HL-60/S4 treated with retinoic acid at 250 ng/mL for 4 days and 3 days (cell line): ENCODE results near the gene UBL4A.

ENCODE experiments used
- in situ Hi-C: fragments of 300-500 bp; cut with MboI; formaldehyde crosslinking; loops from 2 replicates; pipeline ENCODE4 v1.7.0; 2022; ENCODE audit warnings: low sequenced_read_pairs

Gene UBL4A

DNA sequence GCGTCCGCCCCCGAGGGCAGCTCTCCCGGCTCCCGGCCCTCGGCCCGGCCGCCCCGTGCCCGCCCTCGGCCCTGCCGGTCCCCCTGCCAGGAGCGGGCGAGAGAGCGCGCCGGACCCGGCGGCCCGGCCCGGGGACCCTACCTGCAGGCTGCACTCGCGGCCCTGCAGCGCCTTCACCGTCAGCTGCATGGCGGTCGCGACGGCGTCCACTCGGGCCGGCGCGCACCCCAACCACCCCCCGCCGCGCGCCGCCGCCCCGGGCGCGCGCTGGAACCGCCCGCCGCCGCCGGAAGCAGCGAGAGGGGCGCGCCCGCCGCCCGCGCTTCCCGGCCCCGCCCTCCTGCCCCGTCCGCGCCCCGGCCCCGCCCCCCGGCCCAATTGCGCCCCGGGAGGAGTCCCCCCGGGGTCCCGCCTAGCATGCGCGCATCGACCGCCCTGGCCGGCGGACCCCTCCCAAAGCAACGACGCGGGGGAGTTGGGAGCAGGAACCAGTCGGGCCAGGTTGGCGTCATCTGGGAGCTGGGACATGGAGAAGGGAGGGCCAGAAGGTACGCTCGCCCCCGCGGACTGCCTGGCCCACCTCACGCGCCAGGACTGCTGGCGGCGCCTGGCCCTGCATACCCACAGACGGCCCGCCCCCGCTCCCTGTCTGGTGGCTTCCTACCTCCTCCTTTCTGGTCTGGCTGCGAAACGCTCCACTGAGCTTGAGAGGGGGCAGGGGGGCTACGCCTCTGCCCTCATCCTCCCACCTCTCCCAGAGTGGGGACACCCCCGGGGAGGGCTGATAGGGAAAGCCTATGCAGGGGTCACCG is at the start of gene UBL4A:
Gene UBL4A (minus strand): TSS at position 220 of the 812 bp plus-strand sequence. CDS start 31 bp downstream, at position 189.
- in situ Hi-C loops, result no loop called here

DNA sequence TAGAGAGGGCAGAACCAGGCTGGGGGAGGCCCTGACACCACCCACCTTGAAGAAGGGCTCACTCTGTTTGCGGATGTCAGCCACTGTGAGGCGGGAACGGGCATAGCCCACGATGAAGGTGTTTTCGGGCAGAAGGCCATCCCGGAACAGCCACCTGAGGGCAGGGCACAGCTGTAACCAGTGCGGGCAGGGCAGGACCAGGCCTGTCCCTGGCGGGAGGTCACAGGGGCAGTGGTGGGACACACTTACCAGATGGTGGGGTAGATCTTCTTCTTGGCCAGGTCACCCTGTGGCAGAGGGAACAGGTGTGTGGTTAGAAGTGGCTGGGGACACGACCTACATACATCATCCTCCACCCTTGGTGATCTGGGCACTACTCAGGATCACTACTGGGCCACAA is 49.5 kb upstream of the UBL4A start:
- in situ Hi-C loops, result no loop called here

DNA sequence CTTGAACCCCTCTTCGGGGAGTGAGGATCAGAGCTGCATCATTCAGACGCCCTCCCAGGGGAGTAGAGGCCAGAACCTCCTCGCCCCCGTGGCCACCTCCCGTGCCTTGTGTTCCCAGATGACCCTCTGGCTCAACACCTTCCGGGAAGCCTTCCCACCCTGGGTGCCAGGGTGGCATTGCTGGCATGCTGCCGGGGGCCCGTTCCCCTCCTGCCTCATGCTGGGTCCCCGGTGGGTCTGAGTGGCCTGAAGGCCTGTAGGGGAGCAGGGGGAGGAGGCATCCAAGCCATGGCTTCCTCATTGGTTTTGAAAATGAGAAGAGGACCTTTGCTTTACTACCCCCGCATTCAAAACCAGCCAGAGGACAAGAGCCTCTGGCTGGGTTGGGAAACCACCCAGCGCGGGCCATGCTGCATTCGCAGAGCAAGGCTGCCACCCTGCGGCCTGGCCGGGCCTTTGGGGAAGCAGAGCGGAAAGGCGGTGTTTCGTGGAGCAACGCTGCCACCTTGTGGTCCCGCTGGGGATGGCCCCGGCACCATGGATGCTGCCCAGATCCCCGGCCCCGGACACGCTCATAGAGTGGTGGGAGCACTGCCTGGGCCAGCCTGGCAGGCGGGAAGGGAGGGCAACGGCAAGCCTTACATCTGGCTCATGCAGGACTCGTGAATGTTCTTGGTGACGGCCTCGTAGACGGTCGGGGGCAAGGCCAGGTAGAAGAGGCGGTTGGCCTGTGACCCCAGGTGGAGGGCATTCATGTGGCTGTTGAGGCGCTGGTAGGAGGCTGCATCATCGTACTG is 48.3 kb upstream of the UBL4A start:
- in situ Hi-C loops, result no loop called here

DNA sequence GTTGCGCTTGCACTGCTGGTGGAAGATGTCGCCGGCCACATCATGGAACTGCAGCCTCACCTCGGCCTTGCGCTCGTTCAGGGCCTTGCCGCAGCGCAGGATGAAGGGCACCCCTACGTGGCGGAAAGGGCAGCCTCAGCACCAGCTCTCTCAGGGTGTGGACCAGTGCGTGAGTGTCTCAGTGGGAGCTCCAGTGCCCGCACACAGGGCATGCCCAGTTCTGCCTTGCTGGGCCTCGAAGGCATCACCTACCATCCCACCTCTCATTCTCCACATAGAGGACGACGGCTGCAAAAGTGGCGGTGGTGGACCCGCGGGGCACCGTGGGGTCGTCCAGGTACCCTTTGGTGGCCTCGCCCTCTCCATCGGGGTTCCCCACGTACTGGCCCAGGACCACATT is 46.3 kb upstream of the UBL4A start:
- in situ Hi-C loops, result no loop called here

DNA sequence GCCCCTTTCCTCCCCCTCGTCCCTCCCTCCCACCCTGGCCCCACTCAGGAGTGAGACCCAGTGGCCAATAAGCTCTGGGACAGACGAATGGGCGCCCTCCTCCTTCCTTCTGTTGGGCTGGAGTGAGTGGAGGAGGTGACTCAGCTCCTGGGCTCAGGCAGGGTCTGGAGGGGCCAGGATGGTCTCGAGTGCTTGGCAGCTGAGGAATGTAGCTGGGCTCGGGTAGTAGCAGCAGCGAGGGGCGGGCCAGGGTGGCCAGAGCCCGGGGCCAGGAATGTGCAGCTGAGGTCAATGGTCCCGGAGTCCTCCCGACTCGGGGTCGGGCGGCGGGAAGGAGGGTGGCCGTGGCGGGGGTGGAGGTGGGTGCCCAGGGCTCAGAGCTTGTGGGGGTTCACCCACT is 45.2 kb upstream of the UBL4A start:
- in situ Hi-C loops, result no loop called here

DNA sequence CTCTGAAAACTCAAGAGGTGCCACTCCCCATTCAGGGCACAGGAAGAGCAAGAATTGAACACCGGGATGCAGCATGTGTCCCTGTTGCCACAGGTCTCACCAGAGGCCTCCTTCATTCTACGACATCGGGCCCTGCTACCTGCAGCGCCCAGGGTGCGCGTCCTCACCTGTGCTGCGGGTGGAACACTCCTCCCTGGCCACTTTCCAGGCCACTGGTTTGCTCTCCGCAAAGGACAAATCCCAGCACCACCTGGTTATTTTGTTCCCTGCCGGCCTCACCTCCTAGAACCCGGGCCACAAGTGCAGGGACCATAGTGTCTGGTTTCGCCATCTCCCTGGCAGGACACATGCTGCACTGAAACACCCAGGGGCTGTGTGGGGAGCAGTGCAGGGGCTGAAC is 43.9 kb upstream of the UBL4A start:
- in situ Hi-C loops, result no loop called here

DNA sequence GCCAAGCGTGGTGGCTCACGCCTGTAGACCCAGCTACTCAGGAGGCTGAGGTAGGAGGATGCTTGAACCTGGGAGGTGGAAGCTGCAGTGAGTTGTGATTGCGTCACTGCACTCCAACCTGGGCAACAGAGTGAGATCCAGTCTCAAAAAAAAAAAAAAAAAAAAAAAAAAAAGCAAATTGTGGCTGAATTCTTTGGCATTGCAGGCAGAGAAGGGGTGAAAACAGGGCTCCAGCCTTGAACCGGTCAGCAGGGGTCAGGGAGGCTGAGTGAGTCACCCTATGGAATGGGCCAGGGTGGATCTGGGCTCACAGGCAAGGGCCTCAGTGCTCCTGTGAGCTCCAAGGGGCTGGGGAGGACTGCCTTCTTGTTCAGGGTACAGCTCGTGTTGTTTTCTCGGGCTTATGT is 42.8 kb upstream of the UBL4A start:
- in situ Hi-C loops, result no loop called here

DNA sequence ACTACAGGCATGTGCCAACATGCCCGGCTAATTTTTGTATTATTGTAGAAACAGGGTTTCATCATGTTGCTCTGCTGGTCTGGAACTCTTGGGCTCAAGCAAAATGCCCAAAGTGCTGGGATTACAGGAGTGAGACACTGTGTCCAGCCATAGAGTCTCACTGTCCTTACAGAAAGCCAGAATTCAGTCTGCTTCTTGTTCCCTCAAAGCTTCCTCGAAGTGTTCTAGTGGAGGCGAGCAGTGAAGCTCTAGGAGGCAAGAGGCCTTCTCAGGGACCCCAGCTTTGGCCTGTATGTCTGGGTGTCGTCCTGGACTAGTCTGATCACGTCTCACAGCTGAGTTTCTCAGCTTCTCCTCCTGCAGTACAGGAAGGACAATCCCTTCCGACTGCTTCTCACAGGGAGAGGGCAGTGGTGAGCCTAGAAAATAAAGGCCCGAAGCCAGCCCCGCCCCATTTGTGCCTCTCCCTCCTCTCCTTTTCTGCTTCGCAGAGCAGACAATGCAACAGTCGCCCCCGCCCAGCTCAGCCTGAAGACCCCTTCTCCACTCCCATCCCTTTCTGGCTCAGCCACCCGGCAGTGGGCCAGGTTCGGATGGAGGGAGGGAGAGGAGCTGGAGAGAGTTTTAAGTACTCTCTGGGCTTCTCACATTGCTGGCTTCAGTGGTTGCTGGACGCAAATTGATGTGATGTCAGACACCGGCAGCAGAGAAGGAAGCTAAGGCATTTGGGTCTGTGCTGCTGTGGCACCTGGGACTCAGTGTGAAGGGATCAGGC is 40.7 kb upstream of the UBL4A start:
- in situ Hi-C loops, result no loop called here

DNA sequence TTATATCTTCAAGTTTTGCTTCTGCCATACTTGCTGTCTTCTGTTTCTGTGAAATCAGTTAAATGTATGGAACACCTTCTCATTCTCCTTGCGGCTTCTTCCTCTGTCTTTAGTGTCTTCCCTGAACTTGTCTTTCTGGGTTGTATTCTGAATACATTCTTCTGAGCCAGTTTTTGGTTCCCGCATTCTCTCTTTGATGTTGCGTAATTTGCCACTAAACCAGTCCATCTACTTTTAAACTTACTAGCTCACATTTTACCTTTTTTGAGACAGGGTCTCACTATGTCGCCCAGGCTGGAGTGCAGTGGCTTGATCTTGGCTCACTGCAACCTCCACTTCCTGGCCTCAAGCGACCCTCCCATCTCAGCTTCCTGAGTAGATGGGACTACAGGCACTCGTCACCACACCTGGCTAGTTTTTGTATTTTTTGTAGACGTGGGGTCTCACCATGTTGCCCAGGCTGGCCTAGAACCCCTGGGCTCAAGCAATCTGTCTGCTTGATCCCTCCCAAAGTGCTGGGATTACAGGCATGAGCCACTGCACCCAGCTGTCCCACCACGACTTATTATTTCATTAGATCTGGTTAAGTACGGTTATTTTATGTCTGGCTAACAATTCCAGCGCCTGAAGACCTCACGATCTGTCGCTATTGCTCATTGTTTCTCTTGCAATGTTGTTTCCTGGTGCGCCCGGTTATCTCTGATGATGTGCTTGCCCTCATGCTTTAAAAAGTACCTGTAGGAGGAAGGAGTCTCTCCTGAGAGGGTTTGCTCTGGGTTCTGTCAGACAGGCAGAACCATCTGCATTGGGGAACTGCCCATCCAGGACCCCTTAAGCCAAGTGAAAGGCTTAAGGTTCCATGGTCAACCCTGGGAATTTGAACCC is 39.4 kb upstream of the UBL4A start:
- in situ Hi-C loops, result no loop called here

DNA sequence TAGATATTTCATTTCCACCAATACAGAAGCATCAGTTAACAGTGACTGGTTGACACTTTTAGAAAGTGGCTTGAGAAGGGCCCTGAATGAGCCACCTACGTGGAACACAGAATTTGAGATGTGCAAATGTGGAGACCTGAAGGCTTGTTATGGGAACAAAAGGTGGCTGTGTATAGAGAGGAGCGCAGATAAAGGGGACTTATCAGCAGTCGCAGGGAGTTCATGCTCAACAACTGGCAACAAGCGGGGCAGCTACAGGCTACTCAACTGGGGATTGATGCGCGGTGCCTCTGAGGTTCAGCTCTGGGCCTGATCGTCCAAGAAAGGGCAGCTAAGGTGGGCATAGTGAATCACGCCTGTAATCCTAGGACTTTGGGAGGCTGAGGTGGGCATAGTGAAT is 33.0 kb upstream of the UBL4A start:
- in situ Hi-C loops, result loop anchor here (25.0 kb wide), 1 partner anchor 107 kb away; the partner anchor contains the start of genes DNASE1L1 and TAFAZZIN

DNA sequence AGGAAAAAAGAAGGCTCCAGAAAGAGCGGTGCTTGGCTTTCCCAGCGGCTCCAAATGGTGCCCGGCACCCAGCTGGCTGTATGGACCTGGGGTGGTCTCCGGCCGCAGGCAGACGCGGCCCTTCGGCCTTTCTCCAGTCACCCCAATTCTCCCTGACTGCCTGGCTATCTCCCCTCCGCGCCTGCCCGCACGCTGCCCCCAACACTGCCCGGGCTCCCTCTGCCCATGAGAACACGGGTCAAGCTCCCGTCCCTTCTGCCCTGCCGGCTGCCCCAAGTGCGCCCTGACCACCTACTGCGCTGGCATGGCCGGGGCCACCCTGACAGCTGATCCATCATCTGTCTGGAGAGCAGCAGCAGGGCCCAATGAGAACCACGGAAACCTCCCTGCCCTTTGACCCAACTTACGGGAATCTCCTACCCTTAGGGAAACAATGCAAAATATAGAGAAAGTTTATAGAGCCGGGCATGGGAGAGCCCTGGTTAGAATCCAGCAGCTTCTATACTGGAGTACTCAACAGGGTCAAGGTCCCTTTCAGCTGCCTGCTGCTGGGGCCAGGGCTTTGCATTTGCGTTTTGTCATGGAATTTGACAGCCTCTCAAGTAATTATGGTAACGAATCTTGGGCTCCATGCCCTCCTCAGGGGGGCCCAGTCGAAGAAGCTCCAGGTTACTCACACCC is 30.8 kb upstream of the UBL4A start:
- in situ Hi-C loops, result loop anchor here (25.0 kb wide), 1 partner anchor 105 kb away; the partner anchor contains the start of genes DNASE1L1 and TAFAZZIN

DNA sequence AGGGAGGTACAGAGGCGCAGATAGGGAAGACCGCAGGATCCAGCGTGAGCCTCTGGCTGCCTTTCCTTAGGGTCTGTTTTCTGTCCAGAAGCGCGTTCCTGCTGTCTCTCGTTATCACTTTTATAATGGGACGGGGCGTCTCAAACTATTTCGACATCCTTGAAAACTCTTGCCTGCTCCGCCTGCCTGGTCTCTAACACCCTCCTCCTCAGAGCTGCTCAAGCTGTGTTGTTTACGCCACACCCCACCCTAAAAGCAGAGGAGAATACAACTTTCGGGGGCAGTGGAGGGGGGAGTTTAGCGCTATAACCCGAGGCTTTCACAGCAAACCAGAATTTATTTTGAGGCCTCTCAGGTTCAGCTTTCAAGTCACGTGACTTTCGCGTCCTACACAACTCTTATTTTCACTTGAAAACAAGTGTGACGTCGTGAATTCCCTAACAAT is 30.3 kb upstream of the UBL4A start:
- in situ Hi-C loops, result loop anchor here (25.0 kb wide), 1 partner anchor 104 kb away; the partner anchor contains the start of genes DNASE1L1 and TAFAZZIN

DNA sequence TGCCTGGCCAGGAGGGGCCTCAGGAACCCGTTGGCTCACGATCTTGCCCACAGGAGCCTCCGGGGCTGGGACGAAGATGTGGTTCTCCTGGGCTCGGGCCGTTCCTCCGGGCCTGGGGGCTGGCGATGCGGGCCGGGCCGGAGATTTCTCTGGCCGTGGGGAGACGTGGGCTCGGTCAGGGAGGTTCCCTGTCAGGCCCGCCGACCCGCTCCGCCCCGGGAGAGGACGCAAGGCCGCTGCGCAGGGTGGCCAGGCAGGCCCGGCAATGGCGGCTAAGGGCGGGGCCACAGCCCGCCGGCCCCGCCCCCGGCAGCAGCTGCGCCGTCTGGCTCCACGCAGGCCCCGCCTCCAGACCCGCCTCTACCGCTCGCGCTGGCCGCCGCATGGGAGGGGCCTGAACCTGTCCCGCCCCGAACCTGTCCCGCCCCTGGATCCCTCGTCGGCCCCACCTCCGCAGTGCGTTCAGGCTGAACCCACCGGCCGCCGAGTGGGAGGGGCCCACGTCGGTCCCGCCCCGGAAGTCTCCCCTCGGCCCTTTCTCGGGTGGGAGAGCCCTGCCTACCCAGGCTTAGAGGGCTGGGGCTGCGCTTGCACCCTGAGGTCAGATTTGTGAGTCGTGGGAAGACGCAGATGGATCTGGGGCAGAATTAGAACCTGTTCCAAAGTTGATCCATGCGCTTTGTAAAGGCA is 29.7 kb upstream of the UBL4A start, which contains the start of gene FAM3A:
Gene FAM3A (minus strand): TSS at position 267 of the 690 bp plus-strand sequence. CDS start 460 bp downstream, outside the sequence.
- in situ Hi-C loops, result loop anchor here (25.0 kb wide), 1 partner anchor 104 kb away; the partner anchor contains the start of genes DNASE1L1 and TAFAZZIN

DNA sequence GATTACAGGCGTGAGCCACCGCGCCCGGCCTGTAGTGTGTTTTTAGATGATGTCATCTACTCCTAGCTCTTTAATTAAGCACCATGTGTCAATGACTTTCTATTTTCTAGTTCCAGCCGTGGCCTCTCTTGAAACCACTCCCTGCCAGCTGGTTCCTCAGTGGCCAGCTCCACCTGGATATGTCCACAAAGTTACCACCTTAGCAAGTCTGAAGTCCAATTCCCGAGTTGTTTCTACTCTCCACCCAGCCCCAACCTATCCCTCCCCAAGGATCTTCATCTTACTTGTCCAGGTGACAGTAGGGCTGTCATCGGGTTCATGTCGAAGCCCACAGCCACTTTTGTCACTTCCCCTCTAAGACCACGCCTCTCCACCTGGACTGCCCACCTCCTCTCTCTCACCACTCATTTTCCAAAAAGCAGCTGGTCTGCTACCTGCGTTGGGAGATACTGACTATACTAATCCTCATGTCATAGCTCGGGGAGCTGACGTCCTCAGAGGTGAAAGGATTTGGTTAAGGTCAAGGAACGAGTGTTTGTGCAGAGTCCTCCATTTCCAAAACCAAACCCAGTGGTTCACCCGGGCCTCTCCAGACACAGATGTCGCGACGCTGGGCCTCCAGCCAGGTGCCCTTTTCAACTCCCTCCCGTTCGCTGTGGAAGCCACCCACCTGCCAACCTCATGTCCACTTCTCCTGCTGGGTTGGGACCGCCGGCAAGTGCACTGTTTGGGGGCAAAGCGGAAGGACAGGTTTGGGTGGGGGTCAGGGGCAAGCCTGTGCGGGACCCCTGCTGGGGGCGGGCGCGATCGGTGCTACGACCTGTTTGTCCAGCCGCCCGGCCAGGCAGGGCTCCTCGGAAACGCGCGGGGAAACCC is 28.9 kb upstream of the UBL4A start:
- in situ Hi-C loops, result loop anchor here (25.0 kb wide), 1 partner anchor 103 kb away; the partner anchor contains the start of genes DNASE1L1 and TAFAZZIN

DNA sequence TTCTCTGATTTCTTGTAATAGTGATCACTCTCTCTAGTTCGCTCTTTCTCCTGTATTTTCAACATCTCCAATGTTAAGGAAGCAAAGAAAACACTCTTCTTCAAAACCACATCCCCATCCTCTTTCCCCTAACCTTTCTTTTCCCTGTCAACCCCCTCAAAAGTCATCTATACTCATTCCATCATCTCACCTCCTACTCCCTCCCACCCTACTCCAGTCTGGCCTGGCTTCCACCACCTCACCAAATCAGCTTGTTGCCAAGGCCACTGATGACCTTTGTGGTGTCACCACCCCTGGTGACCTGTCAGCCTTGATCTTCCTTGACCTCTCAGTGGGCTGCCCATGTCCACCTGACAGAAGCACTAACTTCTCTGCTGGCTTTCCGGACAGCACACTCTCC is 27.3 kb upstream of the UBL4A start:
- in situ Hi-C loops, result loop anchor here (25.0 kb wide), 1 partner anchor 101 kb away; the partner anchor contains the start of genes DNASE1L1 and TAFAZZIN

DNA sequence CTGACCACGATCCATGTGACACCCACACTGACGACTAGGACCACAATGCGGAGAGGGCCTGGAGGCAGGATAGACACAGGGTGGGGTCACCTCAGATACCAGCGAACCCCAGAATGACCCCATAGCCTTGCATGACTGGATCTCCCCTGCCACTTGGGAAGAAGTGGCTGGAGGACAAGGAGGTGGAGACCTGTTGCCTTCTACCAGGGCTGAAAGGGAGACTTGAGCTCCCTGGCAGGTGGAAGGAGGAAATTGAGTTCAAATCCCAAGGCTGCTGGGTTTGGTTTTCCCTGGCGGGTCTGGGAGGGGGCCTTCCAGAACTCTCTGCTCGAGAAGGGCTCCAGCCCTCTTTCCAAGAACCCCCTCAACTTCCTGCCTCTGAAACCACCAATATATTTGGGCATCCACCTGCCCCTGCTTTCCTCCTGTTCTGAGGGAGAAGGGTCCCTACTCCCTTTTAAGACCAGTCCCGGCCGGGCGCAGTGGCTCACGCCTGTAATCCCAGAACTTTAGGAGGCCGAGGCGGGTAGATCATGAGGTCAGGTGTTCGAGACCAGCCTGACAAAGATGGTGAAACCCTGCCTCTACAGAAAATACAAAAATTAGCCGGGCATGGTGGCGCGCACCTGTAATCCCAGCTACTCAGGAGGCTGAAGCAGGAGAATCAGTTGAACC is 26.6 kb upstream of the UBL4A start:
- in situ Hi-C loops, result loop anchor here (25.0 kb wide), 1 partner anchor 101 kb away; the partner anchor contains the start of genes DNASE1L1 and TAFAZZIN

DNA sequence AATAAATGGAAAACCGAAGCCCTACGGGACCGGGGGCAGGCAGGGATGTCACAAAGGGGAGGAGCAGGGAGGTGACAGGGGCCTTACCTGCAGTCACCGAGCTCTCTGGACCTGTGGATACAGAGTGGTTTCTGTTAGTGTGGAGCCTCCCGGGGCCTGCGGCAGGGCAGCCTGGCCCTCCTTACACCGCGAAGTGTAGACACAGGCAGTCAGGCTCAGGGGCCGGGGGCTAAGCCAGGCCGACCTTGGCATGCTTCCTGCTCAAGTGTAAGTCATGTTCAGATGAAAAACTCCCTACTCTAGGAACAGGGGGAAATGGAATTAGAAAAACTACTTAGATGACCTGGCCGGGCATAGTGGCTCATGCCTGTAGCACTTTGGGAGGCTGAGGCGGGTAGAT is 25.3 kb upstream of the UBL4A start:
- in situ Hi-C loops, result loop anchor here (25.0 kb wide), 1 partner anchor 99 kb away; the partner anchor contains the start of genes DNASE1L1 and TAFAZZIN
